ENCODE measurements around the gene SMARCB1.

Gene SMARCB1

DNA sequence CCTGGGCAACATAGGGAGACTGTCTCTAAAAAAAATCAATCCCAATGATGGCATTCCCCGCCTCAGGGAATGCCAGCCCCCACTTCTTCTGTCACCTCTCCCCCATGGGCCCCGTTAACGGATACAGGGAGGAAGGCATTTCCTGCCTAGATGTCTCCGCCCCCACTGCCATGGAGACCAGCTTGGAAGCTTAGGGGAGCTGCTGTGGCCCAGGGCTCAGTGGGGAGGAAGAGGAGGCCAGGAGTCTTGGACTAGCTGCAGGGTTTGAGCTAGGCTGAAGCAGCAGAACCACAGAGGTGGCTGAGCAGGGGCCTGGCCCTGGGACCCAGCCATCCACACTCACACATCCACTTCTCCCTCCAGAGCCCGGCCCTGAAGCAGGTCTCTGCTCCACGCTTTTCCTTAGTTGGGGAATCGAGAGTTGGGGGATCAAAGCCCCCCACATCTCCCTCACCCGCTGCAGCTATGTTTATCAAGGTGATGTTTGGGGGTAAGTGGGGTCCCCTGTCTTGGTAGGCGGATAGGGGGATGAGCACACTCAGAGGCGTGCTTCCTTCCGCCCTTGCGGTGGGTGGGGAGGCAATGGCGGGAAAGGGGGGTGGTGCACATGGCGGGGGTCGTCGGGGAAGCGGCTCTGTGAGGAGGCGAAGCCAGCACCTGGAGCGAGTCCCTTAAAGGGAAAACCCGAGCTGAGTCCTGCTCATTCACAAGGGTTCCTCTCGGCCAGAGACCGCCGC is 23.8 kb upstream of the SMARCB1 start, which contains the start of gene C22orf15:
C22orf15 (plus strand) TSS at position 149 of the 737 bp plus-strand sequence; CDS start at position 466, 317 bp downstream.
- no peak for DNase-seq (ENCODE audit: low read depth)

DNA sequence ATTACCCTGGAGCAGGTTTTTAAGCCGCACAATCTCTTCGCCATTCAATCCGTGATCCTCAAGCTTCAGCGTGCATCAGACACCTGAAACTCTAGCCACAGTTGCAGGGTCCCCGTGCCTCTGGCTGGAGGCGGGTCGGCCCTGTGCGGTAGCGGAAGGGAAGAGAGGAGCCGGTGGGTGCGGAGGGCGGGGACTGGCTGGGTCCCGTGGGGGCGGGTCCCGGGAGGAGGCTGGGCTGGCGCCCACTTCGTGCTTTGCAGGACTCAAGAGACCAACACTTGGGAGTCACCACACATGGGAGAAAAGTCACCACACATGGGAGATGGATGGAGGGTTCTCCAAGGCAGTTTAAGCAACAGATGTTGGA is 23.2 kb upstream of the SMARCB1 start:
- peak; percentile 45 for DNase-seq (ENCODE audit: low read depth)

- no peak for DNase-seq (ENCODE audit: low read depth)
Observed at GRCh38 chr22:23763954-23764353, 22.8 kb upstream of the SMARCB1 start.

- no peak for DNase-seq (ENCODE audit: low read depth)
Observed at GRCh38 chr22:23764899-23765881, 21.6 kb upstream of the SMARCB1 start.

DNA sequence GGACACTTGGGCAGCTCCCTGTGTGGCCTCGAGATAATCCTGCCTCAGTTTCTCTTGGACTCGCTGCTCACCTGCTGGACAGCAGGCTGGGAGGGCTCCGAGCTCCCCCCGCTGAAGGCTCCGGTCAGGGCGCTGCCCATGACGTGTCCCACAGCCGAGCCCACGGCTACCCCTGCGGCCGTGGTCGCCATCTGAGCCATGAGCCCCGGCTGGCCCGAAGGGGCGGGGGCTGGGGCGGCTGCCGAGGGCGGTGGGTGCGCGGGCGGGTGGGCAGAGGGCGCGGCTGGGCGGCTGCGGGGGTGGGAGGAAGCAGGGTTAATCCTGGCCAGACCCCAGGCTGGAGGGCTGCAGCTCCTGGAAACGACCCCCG is 19.5 kb upstream of the SMARCB1 start:
- DNase-seq (ENCODE audit: low read depth) = no peak

DNA sequence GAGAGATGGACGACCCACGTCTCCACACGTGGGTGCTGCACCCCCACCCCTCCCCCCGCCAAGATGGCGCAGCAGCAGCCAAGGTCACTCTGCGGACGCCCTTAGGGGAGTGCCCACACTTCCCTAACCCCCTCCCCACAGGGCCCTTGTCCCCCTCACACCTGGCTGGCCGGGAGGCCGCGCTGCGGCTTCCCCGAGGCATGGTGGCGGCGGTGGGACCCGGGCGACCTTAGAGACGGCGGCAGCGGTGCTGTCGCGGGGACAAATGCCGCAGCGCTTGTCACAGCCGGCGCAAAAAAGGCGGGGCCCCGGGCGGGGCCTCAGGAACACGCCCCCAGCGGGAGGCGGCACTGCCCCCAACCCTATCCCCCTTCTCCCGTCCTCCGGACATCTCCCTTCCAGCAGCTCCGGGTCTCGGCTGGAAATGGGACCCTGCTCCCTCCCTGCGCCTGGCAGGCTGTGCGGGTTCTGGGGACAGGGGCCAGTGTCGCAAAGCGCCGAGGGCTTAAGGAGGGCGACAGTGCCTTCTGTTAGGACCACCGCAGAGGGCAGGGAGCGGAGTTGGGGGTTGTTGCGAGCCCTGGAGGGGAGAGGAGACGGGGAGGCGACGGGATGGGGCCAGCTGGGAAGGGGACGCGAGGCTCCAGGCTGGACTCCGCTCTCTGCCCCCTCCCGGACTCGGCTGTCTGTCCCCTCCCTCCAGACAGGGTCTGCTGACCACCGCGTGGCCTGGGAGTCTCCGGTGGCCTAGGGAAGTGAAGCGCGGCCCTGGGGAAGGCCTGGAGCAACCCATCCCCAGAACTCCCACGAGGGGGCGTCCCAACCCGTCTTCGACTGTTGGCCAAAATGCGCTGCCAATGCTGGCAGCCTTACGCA is 18.9 kb upstream of the SMARCB1 start, which contains the start of gene CHCHD10:
CHCHD10 (minus strand) TSS at position 300 of the 876 bp plus-strand sequence; CDS start at position 202, 98 bp downstream.
- peak; percentile 62 for DNase-seq (ENCODE audit: low read depth)

GRCh38 chr22:23769321-23769965 is 17.3 kb upstream of the SMARCB1 start:
- no peak for DNase-seq (ENCODE audit: low read depth)

- DNase-seq (ENCODE audit: low read depth) = no peak
Observed at GRCh38 chr22:23772315-23772648, 14.5 kb upstream of the SMARCB1 start.

GRCh38 chr22:23772649-23773473 is 13.9 kb upstream of the SMARCB1 start, which contains the start of gene MMP11:
MMP11 (plus strand) TSS chr22:23772849; CDS start chr22:23772871, 22 bp downstream.
- no peak for DNase-seq (ENCODE audit: low read depth)

DNA sequence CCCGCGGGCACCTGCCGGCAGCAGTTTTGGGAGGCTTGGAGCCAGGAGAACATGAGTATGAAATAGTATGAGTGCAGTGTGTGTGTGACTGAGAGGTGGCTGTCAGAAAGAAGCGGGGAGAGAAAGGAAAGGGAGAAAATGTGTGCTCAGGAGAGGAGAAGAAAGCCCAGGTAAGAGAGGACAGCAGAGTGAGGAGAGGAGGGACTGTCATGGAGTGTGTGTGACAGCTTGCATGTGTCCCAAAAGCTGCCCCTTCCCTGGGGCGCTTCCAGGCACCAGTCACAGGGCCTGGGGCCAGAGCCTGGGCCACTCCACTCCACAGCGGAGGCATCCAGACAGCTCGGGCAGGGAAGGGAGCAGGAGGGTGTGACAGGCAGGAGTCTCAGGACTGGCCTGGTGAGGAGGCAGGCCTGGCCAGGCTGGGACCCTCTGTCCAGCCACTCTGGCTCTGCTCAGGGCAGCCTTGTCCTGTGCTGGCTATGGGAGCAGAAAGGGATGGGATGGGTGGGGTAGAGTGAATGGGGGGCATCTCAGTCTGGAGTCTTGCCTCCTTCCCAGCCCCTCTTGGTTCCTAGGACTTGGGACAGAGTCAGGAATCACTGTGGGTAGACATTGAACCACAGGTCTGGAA is 13.2 kb upstream of the SMARCB1 start:
- DNase-seq (ENCODE audit: low read depth) = no peak

GRCh38 chr22:23774114-23774921 is 12.4 kb upstream of the SMARCB1 start:
- no peak for DNase-seq (ENCODE audit: low read depth)

GRCh38 chr22:23774922-23775436 is 11.8 kb upstream of the SMARCB1 start:
- no peak for DNase-seq (ENCODE audit: low read depth)

GRCh38 chr22:23775779-23776375 is 10.9 kb upstream of the SMARCB1 start:
- no peak for DNase-seq (ENCODE audit: low read depth)

DNA sequence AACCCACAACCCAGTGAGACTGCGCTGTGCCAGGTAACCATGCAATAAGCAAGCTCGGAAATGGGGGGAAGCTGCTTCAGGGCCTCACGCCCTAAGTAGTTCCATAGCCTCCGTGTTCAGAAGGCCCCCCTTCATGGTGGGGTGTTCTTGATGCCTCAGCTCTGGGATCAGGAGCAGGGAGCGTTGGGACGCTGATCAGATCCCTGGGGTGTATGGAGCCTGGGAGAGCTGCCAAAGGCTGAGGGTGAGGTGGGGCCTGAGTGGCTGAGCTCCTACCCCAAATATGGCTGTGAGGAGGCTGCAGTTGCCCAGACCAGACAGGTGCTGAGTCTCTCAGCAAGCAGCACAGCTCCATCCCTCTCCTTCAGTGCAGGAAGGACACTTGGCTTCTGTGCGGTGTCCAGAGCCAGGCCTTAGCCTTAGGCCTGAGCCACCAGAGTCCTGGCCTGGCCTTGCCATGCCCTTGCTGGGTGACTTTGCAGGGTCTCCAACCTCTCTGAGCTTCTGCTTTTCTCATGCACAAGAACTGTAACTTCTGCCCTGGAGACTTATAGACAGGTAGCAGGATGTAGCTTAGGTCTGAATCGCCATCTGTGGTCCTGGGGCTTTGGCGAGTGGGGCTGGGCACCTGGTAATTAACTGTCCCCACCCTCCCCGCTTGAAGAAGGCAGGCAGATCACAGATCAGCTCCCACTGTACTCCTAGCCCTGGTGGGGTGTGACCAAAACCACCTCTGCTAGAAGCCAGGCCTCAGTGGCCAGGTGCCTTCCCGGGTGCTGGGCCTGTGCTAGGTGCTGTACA is 8.8 kb upstream of the SMARCB1 start:
- DNase-seq (ENCODE audit: low read depth) = no peak

DNA sequence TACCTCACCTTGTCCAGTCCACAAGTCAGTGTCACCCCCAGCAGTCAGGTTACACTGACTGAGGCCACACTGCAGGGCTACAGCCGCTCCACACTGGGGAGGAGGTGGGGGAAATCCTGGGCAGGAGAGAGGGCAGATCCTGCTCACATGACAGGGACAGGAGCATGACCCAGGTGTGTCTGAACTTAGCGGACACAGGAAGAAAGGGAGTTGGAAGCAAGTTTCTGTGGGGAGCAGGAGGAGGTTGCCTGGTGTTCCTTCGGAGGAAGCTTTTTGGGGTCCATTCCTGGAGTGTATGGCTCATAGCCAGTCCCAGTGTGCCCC is 8.2 kb upstream of the SMARCB1 start:
- no peak for DNase-seq (ENCODE audit: low read depth)

GRCh38 chr22:23779083-23779482 is 7.7 kb upstream of the SMARCB1 start:
- no peak for DNase-seq (ENCODE audit: low read depth)

DNA sequence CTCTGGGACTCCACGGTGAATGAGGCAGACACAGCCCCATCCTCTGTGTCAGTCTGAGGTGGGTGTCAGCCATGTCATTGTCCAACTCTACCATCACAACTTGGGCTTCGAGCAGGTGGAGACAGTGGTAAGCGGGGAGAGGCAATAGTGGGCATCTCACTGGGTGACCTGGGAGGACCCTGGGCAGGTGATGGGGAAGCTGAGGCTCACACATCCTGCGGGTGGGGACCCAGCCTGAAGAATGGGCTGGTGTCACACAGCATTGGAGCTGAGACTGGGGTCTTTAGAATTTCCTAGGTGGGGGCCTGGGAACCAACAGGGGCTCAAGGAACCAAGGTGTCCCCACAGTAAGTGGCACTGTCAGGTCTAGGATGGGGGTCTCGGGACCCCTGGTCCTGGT is 7.0 kb upstream of the SMARCB1 start:
- DNase-seq (ENCODE audit: low read depth) = no peak

Data from stimulated activated CD8-positive, alpha-beta memory T cell treated with anti-CD3 and anti-CD28 coated beads, Interleukin-7, amount 100 ng/mL, for 24 hours (primary cell).